Measurements from ENCODE around the gene KIF11. TPM values are rescaled to one million over a fixed set of nuclear protein-coding genes. Genes with fewer than 3 reads are reported as not detected.

The KIF11 gene
- total and polyA plus RNA-seq, 5 donors: 0.31 to 1.7 (median 0.96) TPM

DNA sequence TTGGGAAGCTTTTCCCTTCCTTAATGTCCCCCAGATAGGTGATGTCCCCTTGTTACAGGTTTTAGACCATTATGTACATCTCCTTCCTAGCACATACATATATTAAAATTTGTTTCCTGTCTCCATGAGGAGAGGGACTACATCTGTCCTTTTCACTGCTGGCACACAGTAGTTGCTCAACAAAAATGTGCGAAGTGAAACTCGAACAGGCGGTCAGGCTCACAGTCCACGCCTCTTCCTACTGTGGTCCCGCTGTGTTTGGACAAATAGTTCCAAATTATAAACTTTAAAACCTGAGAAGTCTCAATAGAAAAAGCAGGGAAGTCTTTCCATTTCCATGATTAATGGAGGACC is 95.6 kb downstream of the KIF11 start:
- H3K4me1 ChIP-seq (ENCODE audit: control insufficient read depth, insufficient read depth, low read length): no peaks in the 10 kb centered on the region
- no peaks in the 10 kb centered on the region for H3K9me3 ChIP-seq (ENCODE audit: control insufficient read depth, low read length)
- no peak overlapping the region for H3K27ac ChIP-seq (ENCODE audit: low read length)
- ATAC-seq (no peak), DNase-seq (no peak)
- no peaks in the 10 kb centered on the region for H3K27me3 ChIP-seq (ENCODE audit: control insufficient read depth, insufficient read depth)
- 51% methylated on average over 5 of the region's 5 CpGs for WGBS
- H3K4me3 ChIP-seq (ENCODE audit: low read length): peak overlapping the region; percentile 59
- intact Hi-C loops (cut with DNase I): no loop called here

DNA sequence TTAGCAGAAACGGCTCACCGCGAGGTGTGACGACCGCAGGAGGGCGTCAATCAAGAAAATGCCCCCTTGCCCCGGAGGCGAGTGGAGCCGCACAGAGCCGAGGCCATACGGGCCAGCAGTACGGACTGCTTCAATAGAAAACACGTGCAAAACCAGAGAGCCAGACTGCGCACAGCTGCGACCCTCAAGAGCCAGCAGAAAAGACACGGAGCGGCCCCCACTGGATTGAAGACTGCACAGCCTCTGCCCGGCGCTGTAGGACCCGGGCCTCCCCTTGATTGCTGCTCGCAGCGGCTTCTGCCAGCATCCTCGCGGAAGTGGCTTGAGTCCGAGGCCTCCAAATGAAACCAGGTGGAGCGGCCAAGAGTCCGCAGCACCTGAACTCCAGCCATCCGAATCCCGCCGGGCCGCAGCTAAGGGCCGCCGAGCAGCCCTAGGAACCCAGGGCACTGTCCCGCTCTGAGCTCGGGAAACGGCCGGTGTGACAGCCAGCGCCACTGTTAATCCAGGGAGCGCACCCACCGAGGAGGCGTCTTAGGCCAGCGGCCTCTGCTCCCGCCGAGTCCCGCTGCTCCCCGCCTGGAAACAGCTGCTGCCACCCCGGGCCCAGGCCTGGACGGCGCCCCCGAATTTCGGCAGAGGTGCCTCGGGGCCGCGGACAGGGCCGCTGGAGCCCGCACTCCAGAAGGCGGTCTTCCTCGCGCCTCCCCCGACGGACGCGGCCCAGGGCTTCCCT is 96.2 kb downstream of the KIF11 start:
- Histone ChIP-seq H3K27ac (ENCODE audit: low read length) (peak overlapping the region; percentile 25), H3K4me3 (ENCODE audit: low read length) (peak overlapping the region; percentile 59), H3K9me3 (ENCODE audit: control insufficient read depth, low read length) (no peaks in the 10 kb centered on the region), H3K4me1 (ENCODE audit: control insufficient read depth, insufficient read depth, low read length) (no peaks in the 10 kb centered on the region), H3K27me3 (ENCODE audit: control insufficient read depth, insufficient read depth) (no peaks in the 10 kb centered on the region)
- peak; percentile 24 to 28 for ATAC-seq
- WGBS: 6% methylated on average over 63 of the region's 63 CpGs
- intact Hi-C loops (cut with DNase I): no loop called here
- peak in 2 of 3 donors; percentile 20 to 61 for DNase-seq

DNA sequence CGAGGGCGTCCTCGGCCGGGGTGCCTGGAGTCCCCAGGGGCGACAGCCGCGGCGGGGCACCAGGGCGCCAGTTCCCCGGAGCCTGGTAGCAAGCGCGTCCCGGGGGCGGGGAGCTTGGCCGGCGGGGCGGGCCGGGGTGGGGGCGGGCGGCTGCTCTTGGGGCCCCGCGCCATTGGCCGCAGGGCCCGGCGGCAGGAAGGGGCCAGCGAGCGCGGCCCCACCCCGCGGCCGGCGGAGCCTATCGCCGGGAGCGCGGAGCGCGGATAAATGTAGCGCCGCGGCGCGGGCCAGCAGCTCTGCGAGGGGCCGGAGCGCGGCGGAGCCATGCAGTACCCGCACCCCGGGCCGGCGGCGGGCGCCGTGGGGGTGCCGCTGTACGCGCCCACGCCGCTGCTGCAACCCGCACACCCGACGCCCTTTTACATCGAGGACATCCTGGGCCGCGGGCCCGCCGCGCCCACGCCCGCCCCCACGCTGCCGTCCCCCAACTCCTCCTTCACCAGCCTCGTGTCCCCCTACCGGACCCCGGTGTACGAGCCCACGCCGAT is 96.8 kb downstream of the KIF11 start, which contains the start of gene HHEX:
Gene HHEX, plus strand, starts transcription at position 293 of the 548 bp plus-strand sequence. Its CDS starts 32 bp downstream, at position 325.
- DNase-seq (peak; percentile 62 to 86 (median 85)), ATAC-seq (peak; percentile 79 to 86)
- Histone ChIP-seq H3K4me1 (ENCODE audit: control insufficient read depth, insufficient read depth, low read length) (no peaks in the 10 kb centered on the region), H3K9me3 (ENCODE audit: control insufficient read depth, low read length) (no peaks in the 10 kb centered on the region), H3K4me3 (ENCODE audit: low read length) (peak within 1 kb of the TSS; percentile 59), H3K27me3 (ENCODE audit: control insufficient read depth, insufficient read depth) (no peaks in the 10 kb centered on the region), H3K27ac (ENCODE audit: low read length) (peak within 1 kb of the TSS; percentile 87)
- intact Hi-C loops (cut with DNase I): no loop called here
- 1% methylated on average over 79 of the region's 79 CpGs for WGBS

DNA sequence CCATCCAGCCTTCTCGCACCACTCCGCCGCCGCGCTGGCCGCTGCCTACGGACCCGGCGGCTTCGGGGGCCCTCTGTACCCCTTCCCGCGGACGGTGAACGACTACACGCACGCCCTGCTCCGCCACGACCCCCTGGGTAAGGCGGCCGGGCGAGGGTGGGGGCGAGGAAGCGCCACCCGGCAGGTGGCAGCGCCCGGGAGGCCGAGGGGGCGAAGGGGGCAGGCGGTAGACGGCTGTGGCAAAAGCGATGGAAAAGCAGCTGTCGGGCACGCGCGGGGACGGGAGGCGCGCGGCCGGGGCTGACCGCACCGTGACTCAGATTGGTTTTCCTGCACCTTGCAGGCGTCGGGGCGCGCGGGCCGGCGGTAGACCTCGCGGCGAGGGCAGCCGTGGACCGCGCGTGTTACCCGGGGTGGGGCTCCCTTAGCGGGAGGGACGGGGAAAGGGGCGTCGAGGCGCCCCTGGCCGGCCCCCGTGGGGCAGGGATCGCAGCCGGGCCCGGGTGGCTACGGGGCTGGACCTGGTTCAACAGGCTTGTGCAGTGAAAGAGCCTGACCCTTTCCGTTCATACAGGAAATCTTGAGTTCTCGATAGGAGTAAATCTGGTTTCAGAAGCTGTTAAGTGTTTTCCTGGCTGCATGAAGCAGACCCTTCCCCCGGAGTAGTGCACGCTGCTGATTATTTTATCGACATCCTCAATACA is 97.4 kb downstream of the KIF11 start:
- intact Hi-C loops (cut with DNase I): no loop called here
- no peaks in the 10 kb centered on the region for H3K27me3 ChIP-seq (ENCODE audit: control insufficient read depth, insufficient read depth)
- no peaks in the 10 kb centered on the region for H3K4me1 ChIP-seq (ENCODE audit: control insufficient read depth, insufficient read depth, low read length)
- ATAC-seq (peak; percentile 67 to 83), DNase-seq (peak; percentile 62 to 84 (median 79))
- H3K27ac ChIP-seq (ENCODE audit: low read length): peak overlapping the region; percentile 87
- peak overlapping the region; percentile 59 for H3K4me3 ChIP-seq (ENCODE audit: low read length)
- WGBS: 2% methylated on average over 73 of the region's 73 CpGs
- no peaks in the 10 kb centered on the region for H3K9me3 ChIP-seq (ENCODE audit: control insufficient read depth, low read length)

DNA sequence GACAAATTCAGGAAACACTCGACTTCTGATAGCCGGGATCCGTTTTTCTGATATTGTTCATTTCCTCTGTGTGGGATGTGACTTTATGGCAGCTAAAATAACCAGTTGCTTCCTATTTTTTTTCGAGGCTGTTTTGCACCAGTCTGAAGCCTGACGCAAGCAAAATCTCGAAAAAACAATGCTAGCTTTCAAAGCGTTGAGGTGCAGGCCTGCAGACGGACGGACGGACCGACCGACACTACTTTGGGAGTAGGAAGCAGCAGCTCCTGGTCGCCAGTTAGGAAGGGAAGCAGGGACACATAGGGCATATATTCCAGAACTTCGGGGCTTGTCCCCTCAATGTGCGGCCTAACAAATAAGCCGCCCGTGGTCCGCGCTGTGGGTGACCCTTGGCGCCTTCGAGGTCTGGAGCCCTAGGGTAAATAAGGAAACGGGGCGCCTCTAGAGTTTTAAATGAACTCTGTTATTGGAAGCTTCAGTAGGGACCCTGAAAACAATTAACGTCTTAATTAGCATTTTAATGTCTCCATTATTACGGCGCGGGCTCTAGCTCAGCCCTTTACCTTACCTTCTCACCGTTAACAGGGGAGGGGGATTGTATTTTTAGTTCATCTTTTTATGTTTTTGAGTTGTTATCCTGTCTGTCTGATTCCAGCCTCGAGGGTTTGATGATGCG is 98.1 kb downstream of the KIF11 start:
- H3K27me3 ChIP-seq (ENCODE audit: control insufficient read depth, insufficient read depth): no peaks in the 10 kb centered on the region
- 35% methylated on average over 30 of the region's 30 CpGs for WGBS
- peak overlapping the region; percentile 36 for H3K4me3 ChIP-seq (ENCODE audit: low read length)

DNA sequence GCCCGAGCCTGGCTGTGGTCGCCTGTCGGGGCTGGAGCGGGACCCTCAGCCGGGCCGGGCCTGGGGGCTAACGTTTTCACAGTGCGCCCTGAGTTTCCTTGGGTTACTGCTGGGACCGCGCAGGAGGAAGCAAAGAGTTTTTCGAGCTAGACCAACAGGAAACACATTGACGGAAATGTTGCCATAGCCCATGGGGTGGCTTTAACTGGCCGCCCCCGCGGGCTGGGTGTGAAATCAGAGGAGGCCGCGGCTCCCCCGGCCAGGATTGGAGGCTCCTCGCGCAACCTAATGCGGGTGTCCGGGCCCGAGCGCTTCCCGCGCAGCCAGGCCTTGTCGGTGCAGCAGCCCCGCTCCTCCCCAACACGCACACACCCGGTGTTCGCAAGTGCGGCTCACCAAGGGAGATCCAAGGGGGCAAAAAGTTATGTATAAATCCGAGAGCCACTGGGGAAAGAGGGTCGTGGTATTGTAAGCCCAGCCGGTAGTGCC is 98.7 kb downstream of the KIF11 start:
- intact Hi-C loops (cut with DNase I): no loop called here
- DNase-seq (peak; percentile 56 to 86 (median 84)), ATAC-seq (peak; percentile 41 to 47)
- H3K27me3 ChIP-seq (ENCODE audit: control insufficient read depth, insufficient read depth): no peaks in the 10 kb centered on the region
- no peaks in the 10 kb centered on the region for H3K9me3 ChIP-seq (ENCODE audit: control insufficient read depth, low read length)
- H3K27ac ChIP-seq (ENCODE audit: low read length): peak overlapping the region; percentile 28
- H3K4me1 ChIP-seq (ENCODE audit: control insufficient read depth, insufficient read depth, low read length): no peaks in the 10 kb centered on the region
- H3K4me3 ChIP-seq (ENCODE audit: low read length): peak overlapping the region; percentile 36
- WGBS: 18% methylated on average over 35 of the region's 35 CpGs

More for the DNA sequence above, 98.1 kb downstream of the KIF11 start:
- peak in 2 of 3 donors; percentile 37 to 67 for DNase-seq
- intact Hi-C loops (cut with DNase I): no loop called here
- Histone ChIP-seq H3K4me1 (ENCODE audit: control insufficient read depth, insufficient read depth, low read length) (no peaks in the 10 kb centered on the region), H3K27ac (ENCODE audit: low read length) (peak overlapping the region; percentile 28), H3K9me3 (ENCODE audit: control insufficient read depth, low read length) (no peaks in the 10 kb centered on the region)
- ATAC-seq: no peak

DNA sequence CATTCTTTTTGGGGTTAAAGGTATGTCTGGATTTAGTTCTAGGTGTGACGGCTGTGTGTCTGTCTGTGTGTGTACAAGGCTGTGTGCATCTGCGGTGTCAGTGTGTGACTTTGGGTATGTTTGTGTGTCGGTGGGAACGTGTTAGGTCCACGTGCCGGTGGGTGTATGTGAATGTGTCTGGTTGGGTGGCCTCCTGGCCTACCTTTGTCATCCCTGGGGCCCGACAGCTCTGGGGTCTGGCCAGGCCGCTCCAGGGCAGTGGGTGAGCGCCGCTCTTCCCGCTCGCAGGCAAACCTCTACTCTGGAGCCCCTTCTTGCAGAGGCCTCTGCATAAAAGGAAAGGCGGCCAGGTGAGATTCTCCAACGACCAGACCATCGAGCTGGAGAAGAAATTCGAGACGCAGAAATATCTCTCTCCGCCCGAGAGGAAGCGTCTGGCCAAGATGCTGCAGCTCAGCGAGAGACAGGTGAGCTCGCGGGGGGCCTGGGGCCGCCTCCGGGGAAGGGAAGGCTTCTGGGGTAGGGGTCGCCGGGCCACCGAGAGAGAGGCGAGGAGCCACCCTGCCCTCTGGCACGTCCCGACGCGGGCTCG is 99.2 kb downstream of the KIF11 start:
- intact Hi-C loops (cut with DNase I): no loop called here
- no peak for DNase-seq
- Histone ChIP-seq H3K4me1 (ENCODE audit: control insufficient read depth, insufficient read depth, low read length) (no peaks in the 10 kb centered on the region), H3K4me3 (ENCODE audit: low read length) (peak overlapping the region; percentile 5), H3K27me3 (ENCODE audit: control insufficient read depth, insufficient read depth) (no peaks in the 10 kb centered on the region), H3K27ac (ENCODE audit: low read length) (no peak overlapping the region), H3K9me3 (ENCODE audit: control insufficient read depth, low read length) (no peaks in the 10 kb centered on the region)
- WGBS: 33% methylated on average over 34 of the region's 34 CpGs
- no peak for ATAC-seq

DNA sequence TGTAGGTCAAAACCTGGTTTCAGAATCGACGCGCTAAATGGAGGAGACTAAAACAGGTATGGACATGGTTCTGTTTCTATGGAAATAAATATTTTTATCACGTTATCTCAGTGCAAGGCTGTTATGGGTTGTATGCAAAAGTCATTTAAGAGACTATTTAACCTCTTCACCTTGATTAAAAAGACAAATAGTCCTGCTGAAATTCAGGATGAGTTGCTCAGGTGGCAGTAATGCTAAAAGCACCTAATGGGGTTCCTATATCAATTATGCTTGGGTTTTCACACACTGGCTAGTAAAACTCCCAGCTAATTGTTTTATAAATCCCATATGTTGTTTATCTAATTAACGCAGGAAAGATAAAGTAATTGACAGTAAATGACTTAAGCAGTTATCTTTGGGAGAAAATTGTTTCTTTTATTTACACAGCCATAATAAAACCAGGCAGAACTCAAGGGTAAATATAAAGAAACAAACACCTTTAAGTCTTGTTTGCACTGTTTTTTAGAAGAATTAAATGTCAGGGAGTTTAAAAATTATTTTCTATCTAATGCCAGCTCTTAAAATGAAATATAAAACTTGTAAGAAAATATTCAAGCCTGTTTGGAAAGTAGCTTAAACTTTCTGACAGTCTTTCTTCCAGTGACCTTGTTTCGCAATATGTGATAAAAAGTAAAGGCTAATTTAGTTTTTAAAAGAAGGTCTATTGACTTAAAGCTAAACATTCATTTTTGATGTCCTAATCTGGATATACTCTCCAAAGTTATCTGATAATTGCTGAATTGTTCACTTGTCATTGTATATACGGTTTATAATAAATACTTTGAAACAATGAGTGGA is 100.0 kb downstream of the KIF11 start:
- Histone ChIP-seq H3K4me3 (ENCODE audit: low read length) (no peak overlapping the region), H3K4me1 (ENCODE audit: control insufficient read depth, insufficient read depth, low read length) (no peaks in the 10 kb centered on the region), H3K27me3 (ENCODE audit: control insufficient read depth, insufficient read depth) (no peaks in the 10 kb centered on the region), H3K27ac (ENCODE audit: low read length) (no peak overlapping the region), H3K9me3 (ENCODE audit: control insufficient read depth, low read length) (no peaks in the 10 kb centered on the region)
- ATAC-seq (no peak), DNase-seq (no peak)
- 40% methylated on average over 7 of the region's 7 CpGs for WGBS
- intact Hi-C loops (cut with DNase I): no loop called here

DNA sequence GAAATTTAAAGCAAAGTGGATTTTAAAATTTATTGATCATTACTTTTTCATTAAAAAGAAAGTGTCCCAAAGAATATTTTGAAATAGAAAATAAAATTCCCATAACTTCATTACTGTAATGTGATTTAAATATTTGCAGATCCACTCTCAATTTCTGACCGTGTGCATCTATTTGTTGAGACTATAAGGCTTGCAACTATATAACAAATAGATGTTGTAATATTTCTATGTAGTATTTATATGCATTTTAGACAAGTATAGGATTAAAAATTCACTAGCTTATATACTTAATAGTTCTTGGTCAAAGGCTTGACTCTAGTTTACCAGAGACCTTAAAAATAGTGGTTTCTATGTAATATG is 100.6 kb downstream of the KIF11 start:
- ATAC-seq (no peak), DNase-seq (no peak)
- Histone ChIP-seq H3K27me3 (ENCODE audit: control insufficient read depth, insufficient read depth) (no peaks in the 10 kb centered on the region), H3K27ac (ENCODE audit: low read length) (no peak overlapping the region), H3K9me3 (ENCODE audit: control insufficient read depth, low read length) (no peaks in the 10 kb centered on the region), H3K4me1 (ENCODE audit: control insufficient read depth, insufficient read depth, low read length) (no peaks in the 10 kb centered on the region), H3K4me3 (ENCODE audit: low read length) (no peak overlapping the region)
- intact Hi-C loops (cut with DNase I): no loop called here
- 66% methylated on average over 1 of the region's 1 CpG for WGBS

Data from right cardiac atrium (tissue), 5 donors.